Measurements from ENCODE around the gene RYR1. TPM values are rescaled to one million over a fixed set of nuclear protein-coding genes. Genes with fewer than 3 reads are reported as not detected.
"Not testable (repeated sequence)": the region's sequence is repeated elsewhere in the genome, so short reads cannot be mapped to it uniquely, and the experiment has no call there.

Gene RYR1
- total RNA-seq, 2 experiments from 2014 or later = 0.20 to 1.2 TPM

GRCh38 chr19:38599722-38600121 lies 166.2 kb downstream of the RYR1 start:
- CTCF ChIA-PET = no interaction called here
- intact Hi-C loops (cut with DNase I, micrococcal nuclease) = no loop called here
- peaks cover 50% of the 10 kb centered on the region for H3K36me3 Mint-ChIP-seq (ENCODE audit: low read depth)

GRCh38 chr19:38602856-38603255 lies 169.4 kb downstream of the RYR1 start:
- DNase-seq; H3K4me1 Mint-ChIP-seq (ENCODE audit: low read depth); ATAC-seq (ENCODE audit: poor library complexity); H3K9me3 Mint-ChIP-seq; H3K27ac Mint-ChIP-seq; POLR2A ChIA-PET; intact Hi-C loops (cut with DNase I, micrococcal nuclease); H3K27me3 ChIP-seq (ENCODE audit: control insufficient read depth in 1 of 2, insufficient read depth in 2 of 2, low read length in 2 of 2); CTCF ChIA-PET; H3K4me3 ChIP-seq (ENCODE audit: low read length); H3K27ac ChIP-seq (ENCODE audit: low read depth in 1 of 2, low read length in 2 of 2); H3K4me1 ChIP-seq (ENCODE audit: insufficient read depth, low read length); H3K9me3 ChIP-seq (ENCODE audit: control insufficient read depth in 1 of 2, insufficient read depth in 1 of 2, low read length in 2 of 2); H3K27me3 Mint-ChIP-seq; H3K4me3 Mint-ChIP-seq: not testable (repeated sequence)
- peaks cover 53% of the 10 kb centered on the region for H3K36me3 Mint-ChIP-seq (ENCODE audit: low read depth)
- peaks cover 38% of the 10 kb centered on the region for H3K36me3 ChIP-seq (ENCODE audit: insufficient read depth, low read length)

More at GRCh38 chr19:38599722-38600121, 166.2 kb downstream of the RYR1 start:
- POLR2A ChIA-PET = no interaction called here
- no peak for TF ChIP-seq CTCF (IDR thresholded peaks at IDR 0.05)
- no peaks in the 10 kb centered on the region for H3K27me3 ChIP-seq (ENCODE audit: control insufficient read depth in 1 of 2, insufficient read depth in 2 of 2, low read length in 2 of 2)
- H3K4me1 ChIP-seq (ENCODE audit: insufficient read depth, low read length) = no peaks in the 10 kb centered on the region
- peaks cover 38% of the 10 kb centered on the region for H3K36me3 ChIP-seq (ENCODE audit: insufficient read depth, low read length)
- no peaks in the 10 kb centered on the region for H3K27me3 Mint-ChIP-seq
- H3K27ac ChIP-seq (ENCODE audit: low read depth in 1 of 2, low read length in 2 of 2) = no peak overlapping the region
- H3K4me3 Mint-ChIP-seq = no peak overlapping the region
- H3K4me1 Mint-ChIP-seq (ENCODE audit: low read depth) = no peaks in the 10 kb centered on the region
- DNase-seq (no peak), ATAC-seq (ENCODE audit: poor library complexity) (no peak)
- H3K9me3 Mint-ChIP-seq = no peaks in the 10 kb centered on the region
- H3K9me3 ChIP-seq (ENCODE audit: control insufficient read depth in 1 of 2, insufficient read depth in 1 of 2, low read length in 2 of 2) = no peaks in the 10 kb centered on the region
- H3K27ac Mint-ChIP-seq = no peak overlapping the region
- no peak overlapping the region for H3K4me3 ChIP-seq (ENCODE audit: low read length)

- POLR2A ChIA-PET = interaction anchor here (0.8 to 0.9 kb wide), 2 partner anchors 12 to 13 kb away, joined by 3 read pairs; partner anchors contain the start of genes EIF3K and MAP4K1
- Histone ChIP-seq H3K9me3 (ENCODE audit: control insufficient read depth in 1 of 2, insufficient read depth in 1 of 2, low read length in 2 of 2) (no peaks in the 10 kb centered on the region), H3K36me3 (ENCODE audit: insufficient read depth, low read length) (peaks cover 60% of the 10 kb centered on the region), H3K27me3 (ENCODE audit: control insufficient read depth in 1 of 2, insufficient read depth in 2 of 2, low read length in 2 of 2) (no peaks in the 10 kb centered on the region), H3K4me3 (ENCODE audit: low read length) (no peak overlapping the region), H3K27ac (ENCODE audit: low read depth in 1 of 2, low read length in 2 of 2) (no peak overlapping the region), H3K4me1 (ENCODE audit: insufficient read depth, low read length) (no peaks in the 10 kb centered on the region)
- Mint-ChIP-seq H3K9me3 (no peaks in the 10 kb centered on the region), H3K36me3 (ENCODE audit: low read depth) (peaks cover 71% of the 10 kb centered on the region), H3K4me1 (ENCODE audit: low read depth) (no peaks in the 10 kb centered on the region), H3K27ac (no peak overlapping the region), H3K4me3 (no peak overlapping the region), H3K27me3 (no peaks in the 10 kb centered on the region)
- ATAC-seq (ENCODE audit: poor library complexity) = no peak
- no peak for TF ChIP-seq CTCF (IDR thresholded peaks at IDR 0.05)
- DNase-seq = no peak
- intact Hi-C loops (cut with DNase I, micrococcal nuclease) = no loop called here
- CTCF ChIA-PET = no interaction called here
These were observed 172.6 kb downstream of the RYR1 start for GRCh38 chr19:38606131-38606530.

- DNase-seq = no peak
- no peaks in the 10 kb centered on the region for H3K9me3 ChIP-seq (ENCODE audit: control insufficient read depth in 1 of 2, insufficient read depth in 1 of 2, low read length in 2 of 2)
- H3K4me1 ChIP-seq (ENCODE audit: insufficient read depth, low read length) = peaks cover 54% of the 10 kb centered on the region
- H3K27me3 ChIP-seq (ENCODE audit: control insufficient read depth in 1 of 2, insufficient read depth in 2 of 2, low read length in 2 of 2) = no peaks in the 10 kb centered on the region
- H3K4me1 Mint-ChIP-seq (ENCODE audit: low read depth) = peaks cover 51% of the 10 kb centered on the region
- no peaks in the 10 kb centered on the region for H3K9me3 Mint-ChIP-seq
- TF ChIP-seq CTCF (IDR thresholded peaks at IDR 0.05) = no peak
- ChIA-PET POLR2A (interaction anchor here (1.2 kb wide), 1 partner anchor 212 kb away, joined by 3 read pairs; the partner anchor contains the start of gene FAM98C), CTCF (no interaction called here)
- intact Hi-C loops (cut with DNase I, micrococcal nuclease) = loop anchor here in 1 of 2 experiments (10.0 kb wide), 1 partner anchor 709 kb away; the partner anchor contains the start of genes SIPA1L3 and WDR87
- H3K27ac Mint-ChIP-seq = no peak overlapping the region
- peaks cover 83% of the 10 kb centered on the region for H3K36me3 Mint-ChIP-seq (ENCODE audit: low read depth)
- no peak overlapping the region for H3K4me3 Mint-ChIP-seq
- H3K27ac ChIP-seq (ENCODE audit: low read depth in 1 of 2, low read length in 2 of 2) = no peak overlapping the region
- no peak overlapping the region for H3K4me3 ChIP-seq (ENCODE audit: low read length)
- H3K27me3 Mint-ChIP-seq = no peaks in the 10 kb centered on the region
- ATAC-seq (ENCODE audit: poor library complexity) = no peak
- peaks cover 57% of the 10 kb centered on the region for H3K36me3 ChIP-seq (ENCODE audit: insufficient read depth, low read length)
These were observed 180.8 kb downstream of the RYR1 start for GRCh38 chr19:38614289-38614688.

Data from CD4-positive, alpha-beta T cell (primary cell).